NCI-H510A (cell line): ENCODE data around the gene SLC8A1.

Experiments used
- DNase-seq: peaks from one replicate; lab custom pipeline; 2025; lab: John Stamatoyannopoulos, UW

The SLC8A1 gene

GRCh38 chr2:40155728-40156127, 296.2 kb downstream of the SLC8A1 start:
- DNase-seq = no peak

GRCh38 chr2:40150266-40150665, 301.6 kb downstream of the SLC8A1 start:
- DNase-seq = no peak

GRCh38 chr2:40148334-40148733, 303.6 kb downstream of the SLC8A1 start:
- no peak for DNase-seq

- DNase-seq = no peak
Measured at GRCh38 chr2:40147360-40147759, 304.5 kb downstream of the SLC8A1 start.

GRCh38 chr2:40144022-40144421, 307.9 kb downstream of the SLC8A1 start:
- no peak for DNase-seq

GRCh38 chr2:40138314-40138713, 313.6 kb downstream of the SLC8A1 start:
- no peak for DNase-seq

- DNase-seq = no peak
Measured at GRCh38 chr2:40131081-40131704, 320.7 kb downstream of the SLC8A1 start.

GRCh38 chr2:40130251-40130994, 321.5 kb downstream of the SLC8A1 start:
- DNase-seq = no peak

- no peak for DNase-seq
Measured at GRCh38 chr2:40129725-40130124, 322.2 kb downstream of the SLC8A1 start.

- DNase-seq = no peak
Measured at GRCh38 chr2:40128796-40129195, 323.1 kb downstream of the SLC8A1 start.

GRCh38 chr2:40127890-40128557, 323.9 kb downstream of the SLC8A1 start:
- DNase-seq = no peak

- no peak for DNase-seq
Measured at GRCh38 chr2:40127146-40127545, 324.7 kb downstream of the SLC8A1 start.

- no peak for DNase-seq
Measured at GRCh38 chr2:40126006-40126405, 325.9 kb downstream of the SLC8A1 start.

- DNase-seq = no peak
Measured at GRCh38 chr2:40123746-40124145, 328.1 kb downstream of the SLC8A1 start.

- no peak for DNase-seq
Measured at GRCh38 chr2:40123326-40123725, 328.6 kb downstream of the SLC8A1 start.

- DNase-seq = no peak
Measured at GRCh38 chr2:40120957-40121356, 330.9 kb downstream of the SLC8A1 start.

GRCh38 chr2:40120026-40120425, 331.9 kb downstream of the SLC8A1 start:
- no peak for DNase-seq

GRCh38 chr2:40118622-40119021, 333.3 kb downstream of the SLC8A1 start:
- peak; percentile 41 for DNase-seq

GRCh38 chr2:40115894-40116293, 336.0 kb downstream of the SLC8A1 start:
- DNase-seq = no peak

- DNase-seq = no peak
Measured at GRCh38 chr2:40115348-40115747, 336.5 kb downstream of the SLC8A1 start.

GRCh38 chr2:40113997-40114396, 337.9 kb downstream of the SLC8A1 start:
- no peak for DNase-seq

GRCh38 chr2:40113272-40113968, 338.5 kb downstream of the SLC8A1 start:
- DNase-seq = no peak

GRCh38 chr2:40109381-40109780, 342.5 kb downstream of the SLC8A1 start:
- DNase-seq = no peak
